Brain pericyte (primary cell): Measurements from ENCODE around the gene ZBTB16.

Source experiments
- DNase-seq: peaks from one replicate; pipeline ENCODE4 v3.0.0-alpha.2; 2012; ENCODE audit warnings: low read depth, low spot score

Gene ZBTB16

GRCh38 chr11:114083391-114084252 is 24.1 kb downstream of the ZBTB16 start:
- no peak for DNase-seq

GRCh38 chr11:114084414-114084813 is 24.9 kb downstream of the ZBTB16 start:
- DNase-seq: no peak

- no peak for DNase-seq
Observed at GRCh38 chr11:114085965-114086793, 26.7 kb downstream of the ZBTB16 start.

GRCh38 chr11:114087025-114087424 is 27.5 kb downstream of the ZBTB16 start:
- DNase-seq: no peak

GRCh38 chr11:114088216-114088615 is 28.7 kb downstream of the ZBTB16 start:
- DNase-seq: no peak

- no peak for DNase-seq
Observed at GRCh38 chr11:114088836-114089235, 29.3 kb downstream of the ZBTB16 start.

GRCh38 chr11:114089748-114090147 is 30.2 kb downstream of the ZBTB16 start:
- no peak for DNase-seq

GRCh38 chr11:114090225-114090910 is 30.9 kb downstream of the ZBTB16 start:
- DNase-seq: no peak

- no peak for DNase-seq
Observed at GRCh38 chr11:114090976-114091375, 31.5 kb downstream of the ZBTB16 start.

GRCh38 chr11:114091516-114092397 is 32.2 kb downstream of the ZBTB16 start:
- no peak for DNase-seq

GRCh38 chr11:114092478-114092877 is 33.0 kb downstream of the ZBTB16 start:
- no peak for DNase-seq

- no peak for DNase-seq
Observed at GRCh38 chr11:114092953-114093352, 33.4 kb downstream of the ZBTB16 start.

GRCh38 chr11:114094516-114094915 is 35.0 kb downstream of the ZBTB16 start:
- no peak for DNase-seq

GRCh38 chr11:114095899-114096298 is 36.4 kb downstream of the ZBTB16 start:
- DNase-seq: no peak

GRCh38 chr11:114097832-114098231 is 38.3 kb downstream of the ZBTB16 start:
- no peak for DNase-seq

GRCh38 chr11:114098927-114099326 is 39.4 kb downstream of the ZBTB16 start:
- DNase-seq: no peak

GRCh38 chr11:114099392-114100178 is 40.1 kb downstream of the ZBTB16 start:
- no peak for DNase-seq

GRCh38 chr11:114102993-114103896 is 43.7 kb downstream of the ZBTB16 start:
- DNase-seq: no peak

- DNase-seq: no peak
Observed at GRCh38 chr11:114105611-114106010, 46.1 kb downstream of the ZBTB16 start.
